ENCODE data around the gene CHRNA7.

DNA sequence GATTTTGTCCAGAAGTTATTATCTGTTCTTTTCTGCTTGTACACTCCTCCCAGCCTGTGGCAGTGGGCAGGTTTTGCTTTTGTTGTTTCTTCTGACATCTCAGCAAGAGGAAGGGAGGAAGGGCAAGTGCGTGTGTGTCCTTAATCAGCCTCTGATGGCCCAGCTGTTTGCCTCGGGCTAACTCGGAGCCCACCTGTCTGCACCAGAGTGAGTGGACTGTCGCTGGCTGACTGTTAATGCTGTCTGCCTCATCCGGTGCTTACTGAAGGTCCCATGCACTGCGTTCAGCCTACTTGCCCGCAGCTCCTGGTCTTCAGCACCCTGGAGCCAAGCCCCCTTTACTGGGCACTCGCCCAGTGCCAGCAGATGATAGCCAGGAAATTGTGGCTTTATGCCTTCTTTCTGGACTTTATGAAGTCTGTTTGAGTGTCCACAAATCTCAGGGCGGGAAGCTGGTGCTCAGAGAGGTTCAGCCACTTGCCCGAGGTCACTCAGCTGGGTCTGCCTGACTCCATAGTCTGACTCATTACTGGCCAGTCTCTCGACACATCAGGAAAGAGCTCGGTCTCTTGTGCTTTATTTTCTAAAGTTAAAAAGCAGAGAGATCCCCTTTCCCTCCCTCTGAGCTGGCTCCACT is 89.5 kb downstream of the CHRNA7 start:
- TF ChIP-seq, protein P1, sequence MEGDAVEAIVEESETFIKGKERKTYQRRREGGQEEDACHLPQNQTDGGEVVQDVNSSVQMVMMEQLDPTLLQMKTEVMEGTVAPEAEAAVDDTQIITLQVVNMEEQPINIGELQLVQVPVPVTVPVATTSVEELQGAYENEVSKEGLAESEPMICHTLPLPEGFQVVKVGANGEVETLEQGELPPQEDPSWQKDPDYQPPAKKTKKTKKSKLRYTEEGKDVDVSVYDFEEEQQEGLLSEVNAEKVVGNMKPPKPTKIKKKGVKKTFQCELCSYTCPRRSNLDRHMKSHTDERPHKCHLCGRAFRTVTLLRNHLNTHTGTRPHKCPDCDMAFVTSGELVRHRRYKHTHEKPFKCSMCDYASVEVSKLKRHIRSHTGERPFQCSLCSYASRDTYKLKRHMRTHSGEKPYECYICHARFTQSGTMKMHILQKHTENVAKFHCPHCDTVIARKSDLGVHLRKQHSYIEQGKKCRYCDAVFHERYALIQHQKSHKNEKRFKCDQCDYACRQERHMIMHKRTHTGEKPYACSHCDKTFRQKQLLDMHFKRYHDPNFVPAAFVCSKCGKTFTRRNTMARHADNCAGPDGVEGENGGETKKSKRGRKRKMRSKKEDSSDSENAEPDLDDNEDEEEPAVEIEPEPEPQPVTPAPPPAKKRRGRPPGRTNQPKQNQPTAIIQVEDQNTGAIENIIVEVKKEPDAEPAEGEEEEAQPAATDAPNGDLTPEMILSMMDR (IDR thresholded peaks at IDR 0.05) = no peak
- TF ChIP-seq POLR2A (IDR thresholded peaks at IDR 0.05; ENCODE audit: low read length) (no peak), EP300 (IDR thresholded peaks at IDR 0.05) (no peak), POLR2AphosphoS2 (conservative IDR thresholded peaks at IDR 0.05; ENCODE audit: low read length) (no peak), RAD21 (conservative IDR thresholded peaks at IDR 0.05 in 1 of 2, IDR thresholded peaks at IDR 0.05 in 1 of 2) (no peak), CBX8 (IDR thresholded peaks at IDR 0.05) (no peak), GATA3 (IDR thresholded peaks at IDR 0.05; ENCODE audit: borderline replicate concordance) (no peak)
- TF ChIP-seq, protein P2, sequence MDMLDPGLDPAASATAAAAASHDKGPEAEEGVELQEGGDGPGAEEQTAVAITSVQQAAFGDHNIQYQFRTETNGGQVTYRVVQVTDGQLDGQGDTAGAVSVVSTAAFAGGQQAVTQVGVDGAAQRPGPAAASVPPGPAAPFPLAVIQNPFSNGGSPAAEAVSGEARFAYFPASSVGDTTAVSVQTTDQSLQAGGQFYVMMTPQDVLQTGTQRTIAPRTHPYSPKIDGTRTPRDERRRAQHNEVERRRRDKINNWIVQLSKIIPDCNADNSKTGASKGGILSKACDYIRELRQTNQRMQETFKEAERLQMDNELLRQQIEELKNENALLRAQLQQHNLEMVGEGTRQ (IDR thresholded peaks at IDR 0.05) = no peak
- TF ChIP-seq, protein P3, sequence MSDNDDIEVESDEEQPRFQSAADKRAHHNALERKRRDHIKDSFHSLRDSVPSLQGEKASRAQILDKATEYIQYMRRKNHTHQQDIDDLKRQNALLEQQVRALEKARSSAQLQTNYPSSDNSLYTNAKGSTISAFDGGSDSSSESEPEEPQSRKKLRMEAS (IDR thresholded peaks at IDR 0.05) = no peak
- TF ChIP-seq, protein P4, sequence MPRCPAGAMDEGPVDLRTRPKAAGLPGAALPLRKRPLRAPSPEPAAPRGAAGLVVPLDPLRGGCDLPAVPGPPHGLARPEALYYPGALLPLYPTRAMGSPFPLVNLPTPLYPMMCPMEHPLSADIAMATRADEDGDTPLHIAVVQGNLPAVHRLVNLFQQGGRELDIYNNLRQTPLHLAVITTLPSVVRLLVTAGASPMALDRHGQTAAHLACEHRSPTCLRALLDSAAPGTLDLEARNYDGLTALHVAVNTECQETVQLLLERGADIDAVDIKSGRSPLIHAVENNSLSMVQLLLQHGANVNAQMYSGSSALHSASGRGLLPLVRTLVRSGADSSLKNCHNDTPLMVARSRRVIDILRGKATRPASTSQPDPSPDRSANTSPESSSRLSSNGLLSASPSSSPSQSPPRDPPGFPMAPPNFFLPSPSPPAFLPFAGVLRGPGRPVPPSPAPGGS (IDR thresholded peaks at IDR 0.05) = no peak
